HG03280 (cell line): Measurements from ENCODE around the gene UEVLD.
"Not testable (repeated sequence)": the region's sequence is repeated elsewhere in the genome, so short reads cannot be mapped to it uniquely, and the experiment has no call there.

Experiments
- ATAC-seq: cut with Tn5 transposase; IDR thresholded peaks from one replicate; pipeline ENCODE4 v1.9.1; 2021; ENCODE audit warnings: mild to moderate bottlenecking, moderate library complexity; ENCODE audit not compliant: unreplicated experiment

The UEVLD gene

GRCh38 chr11:18588297-18589252 lies at the start of gene UEVLD:
Gene UEVLD (minus strand): TSS chr11:18588734. CDS start chr11:18588654, 80 bp downstream.
- ATAC-seq: peak; percentile 67

GRCh38 chr11:18634140-18635032 lies 45.9 kb upstream of the UEVLD start, which contains the start of gene SPTY2D1:
Gene SPTY2D1 (minus strand): TSS chr11:18634342. CDS start chr11:18634257, 85 bp downstream.
- ATAC-seq: peak; percentile 96

- peak; percentile 55 for ATAC-seq
Observed at GRCh38 chr11:18633256-18634139, 45.0 kb upstream of the UEVLD start.

GRCh38 chr11:18632841-18633240 lies 44.3 kb upstream of the UEVLD start:
- no peak for ATAC-seq

- no peak for ATAC-seq
Observed at GRCh38 chr11:18624161-18624560, 35.6 kb upstream of the UEVLD start.

- ATAC-seq: no peak
Observed at GRCh38 chr11:18623707-18624106, 35.2 kb upstream of the UEVLD start.

GRCh38 chr11:18618342-18619025 lies 29.9 kb upstream of the UEVLD start:
- no peak for ATAC-seq

GRCh38 chr11:18617688-18618341 lies 29.3 kb upstream of the UEVLD start:
- ATAC-seq: no peak

- ATAC-seq: peak; percentile 89
Observed at GRCh38 chr11:18615628-18616392, 27.3 kb upstream of the UEVLD start.

- ATAC-seq: no peak
Observed at GRCh38 chr11:18614667-18615066, 26.1 kb upstream of the UEVLD start.

GRCh38 chr11:18612394-18612793 lies 23.9 kb upstream of the UEVLD start:
- ATAC-seq: no peak

GRCh38 chr11:18611196-18611595 lies 22.7 kb upstream of the UEVLD start:
- no peak for ATAC-seq

GRCh38 chr11:18608376-18608775 lies 19.8 kb upstream of the UEVLD start:
- ATAC-seq: no peak

- no peak for ATAC-seq
Observed at GRCh38 chr11:18600915-18601569, 12.5 kb upstream of the UEVLD start.

- ATAC-seq: no peak
Observed at GRCh38 chr11:18599739-18600230, 11.3 kb upstream of the UEVLD start, which contains the start of gene MISFA. Gene MISFA (plus strand): TSS chr11:18599789. CDS start chr11:18599929, 140 bp downstream.

GRCh38 chr11:18594999-18595749 lies 6.6 kb upstream of the UEVLD start:
- ATAC-seq: no peak

- ATAC-seq: not testable (repeated sequence)
Observed at GRCh38 chr11:18594088-18594487, 5.6 kb upstream of the UEVLD start.
